NCI-H146 treated with DMSO at 0.1 percent for 48 hours (cell line): ENCODE measurements around the gene TACR1.

Experiments used
- DNase-seq: peaks from one replicate; lab custom pipeline; 2025; ENCODE audit not compliant: unreplicated experiment; lab: John Stamatoyannopoulos, UW

The TACR1 gene

GRCh38 chr2:75054296-75054695 is 145.0 kb downstream of the TACR1 start:
- no peak for DNase-seq

GRCh38 chr2:75053484-75054112 is 145.7 kb downstream of the TACR1 start:
- peak; percentile 46 for DNase-seq

- DNase-seq: no peak
Observed at GRCh38 chr2:75047992-75048625, 151.2 kb downstream of the TACR1 start.

GRCh38 chr2:75047189-75047991 is 151.9 kb downstream of the TACR1 start:
- DNase-seq: no peak

- no peak for DNase-seq
Observed at GRCh38 chr2:75045526-75046050, 153.7 kb downstream of the TACR1 start.

- no peak for DNase-seq
Observed at GRCh38 chr2:75044291-75044690, 155.0 kb downstream of the TACR1 start.

- no peak for DNase-seq
Observed at GRCh38 chr2:75042823-75043222, 156.5 kb downstream of the TACR1 start.

- no peak for DNase-seq
Observed at GRCh38 chr2:75041731-75042600, 157.4 kb downstream of the TACR1 start.

- no peak for DNase-seq
Observed at GRCh38 chr2:75041226-75041625, 158.1 kb downstream of the TACR1 start.

- DNase-seq: no peak
Observed at GRCh38 chr2:75035444-75036353, 163.6 kb downstream of the TACR1 start.

- no peak for DNase-seq
Observed at GRCh38 chr2:75033516-75033915, 165.8 kb downstream of the TACR1 start.

GRCh38 chr2:75031906-75032803 is 167.2 kb downstream of the TACR1 start:
- DNase-seq: no peak

- DNase-seq: no peak
Observed at GRCh38 chr2:75031171-75031570, 168.1 kb downstream of the TACR1 start.

- DNase-seq: no peak
Observed at GRCh38 chr2:75030218-75031009, 168.9 kb downstream of the TACR1 start.

GRCh38 chr2:75027886-75028285 is 171.4 kb downstream of the TACR1 start:
- no peak for DNase-seq

GRCh38 chr2:75025633-75026380 is 173.5 kb downstream of the TACR1 start:
- DNase-seq: no peak

GRCh38 chr2:75025216-75025615 is 174.1 kb downstream of the TACR1 start:
- no peak for DNase-seq
